ENCODE measurements around the gene MGMT. TPM values are rescaled to one million over a fixed set of nuclear protein-coding genes. Genes with fewer than 3 reads are reported as not detected.

Gene MGMT
- total and polyA plus RNA-seq, 8 donors, result 1.2 to 37.8 (median 21.3) TPM

GRCh38 chr10:129704786-129705525 lies 237.9 kb downstream of the MGMT start:
- TF ChIP-seq EP300 (IDR thresholded peaks at IDR 0.05) (no peak), POLR2A (IDR thresholded peaks at IDR 0.05) (no peak), POLR2AphosphoS5 (IDR thresholded peaks at IDR 0.05) (no peak)
- TF ChIP-seq, protein P1, sequence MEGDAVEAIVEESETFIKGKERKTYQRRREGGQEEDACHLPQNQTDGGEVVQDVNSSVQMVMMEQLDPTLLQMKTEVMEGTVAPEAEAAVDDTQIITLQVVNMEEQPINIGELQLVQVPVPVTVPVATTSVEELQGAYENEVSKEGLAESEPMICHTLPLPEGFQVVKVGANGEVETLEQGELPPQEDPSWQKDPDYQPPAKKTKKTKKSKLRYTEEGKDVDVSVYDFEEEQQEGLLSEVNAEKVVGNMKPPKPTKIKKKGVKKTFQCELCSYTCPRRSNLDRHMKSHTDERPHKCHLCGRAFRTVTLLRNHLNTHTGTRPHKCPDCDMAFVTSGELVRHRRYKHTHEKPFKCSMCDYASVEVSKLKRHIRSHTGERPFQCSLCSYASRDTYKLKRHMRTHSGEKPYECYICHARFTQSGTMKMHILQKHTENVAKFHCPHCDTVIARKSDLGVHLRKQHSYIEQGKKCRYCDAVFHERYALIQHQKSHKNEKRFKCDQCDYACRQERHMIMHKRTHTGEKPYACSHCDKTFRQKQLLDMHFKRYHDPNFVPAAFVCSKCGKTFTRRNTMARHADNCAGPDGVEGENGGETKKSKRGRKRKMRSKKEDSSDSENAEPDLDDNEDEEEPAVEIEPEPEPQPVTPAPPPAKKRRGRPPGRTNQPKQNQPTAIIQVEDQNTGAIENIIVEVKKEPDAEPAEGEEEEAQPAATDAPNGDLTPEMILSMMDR (IDR thresholded peaks at IDR 0.05), result no peak
- Histone ChIP-seq H3K9me3 (no peaks in the 10 kb centered on the region), H3K27ac (no peak overlapping the region), H3K27me3 (no peaks in the 10 kb centered on the region), H3K4me3 (no peak overlapping the region), H3K36me3 (peaks cover 0 to 17% (median 6%) of the 10 kb centered on the region in 4 donors), H3K4me1 (peaks cover 0 to 23% (median 8%) of the 10 kb centered on the region in 4 donors)
- no peak for DNase-seq
- 74 to 85% (median 79%) methylated on average over 25 of the region's 25 CpGs for WGBS, 5 donors
- intact Hi-C loops (cut with DNase I; ENCODE audit: low total_unique reads), result no loop called here

GRCh38 chr10:129705676-129706075 lies 238.6 kb downstream of the MGMT start:
- H3K4me3 ChIP-seq, result no peak overlapping the region
- no peak for TF ChIP-seq POLR2AphosphoS5 (IDR thresholded peaks at IDR 0.05)
- TF ChIP-seq EP300 (IDR thresholded peaks at IDR 0.05), result no peak
- no peak for TF ChIP-seq POLR2A (IDR thresholded peaks at IDR 0.05)
- TF ChIP-seq, protein P1 (IDR thresholded peaks at IDR 0.05), result no peak
- H3K9me3 ChIP-seq, result no peaks in the 10 kb centered on the region
- WGBS, 5 donors, result 66 to 92% (median 85%) methylated on average over 7 to 8 of the region's 8 CpGs
- intact Hi-C loops (cut with DNase I; ENCODE audit: low total_unique reads), result no loop called here
- peaks cover 0 to 23% (median 11%) of the 10 kb centered on the region in 4 donors for H3K4me1 ChIP-seq
- H3K36me3 ChIP-seq, result peaks cover 0 to 17% (median 6%) of the 10 kb centered on the region in 4 donors
- DNase-seq, result no peak
- no peak overlapping the region for H3K27ac ChIP-seq
- no peaks in the 10 kb centered on the region for H3K27me3 ChIP-seq

GRCh38 chr10:129706081-129706480 lies 239.0 kb downstream of the MGMT start:
- no peak for DNase-seq

DNA sequence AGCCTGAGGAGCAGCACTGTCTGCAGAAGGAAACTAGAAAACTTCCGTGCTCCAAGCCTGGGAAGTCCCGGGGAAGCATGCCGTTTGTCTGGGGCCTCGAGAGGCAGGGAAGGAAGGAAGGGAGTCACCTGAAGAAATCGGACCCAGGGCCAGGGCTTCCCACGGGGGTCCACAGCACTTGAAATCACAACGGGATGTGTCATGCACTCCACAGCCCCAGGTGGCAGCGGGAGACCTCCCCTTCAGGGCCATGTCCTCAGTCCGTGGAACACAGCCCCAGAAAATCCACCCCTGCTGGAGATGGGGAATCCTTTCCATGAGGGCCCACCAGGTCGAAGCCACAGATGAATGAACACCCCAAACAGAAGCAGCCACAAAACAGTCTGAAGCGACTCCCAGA lies 239.5 kb downstream of the MGMT start:
- no peak for TF ChIP-seq EP300 (IDR thresholded peaks at IDR 0.05)
- TF ChIP-seq POLR2AphosphoS5 (IDR thresholded peaks at IDR 0.05), result no peak
- TF ChIP-seq, protein P1 (IDR thresholded peaks at IDR 0.05), result no peak
- no peak for TF ChIP-seq POLR2A (IDR thresholded peaks at IDR 0.05)
- Histone ChIP-seq H3K9me3 (no peaks in the 10 kb centered on the region), H3K27me3 (no peaks in the 10 kb centered on the region), H3K27ac (no peak overlapping the region), H3K36me3 (peaks cover 0 to 17% (median 6%) of the 10 kb centered on the region in 4 donors), H3K4me1 (peaks cover 0 to 23% (median 11%) of the 10 kb centered on the region in 4 donors), H3K4me3 (no peak overlapping the region)
- 87 to 91% (median 90%) methylated on average over 11 of the region's 11 CpGs for WGBS, 5 donors
- DNase-seq, result no peak
- intact Hi-C loops (cut with DNase I; ENCODE audit: low total_unique reads), result no loop called here

More at GRCh38 chr10:129706081-129706480, 239.0 kb downstream of the MGMT start:
- H3K27me3 ChIP-seq, result no peaks in the 10 kb centered on the region
- H3K36me3 ChIP-seq, result peaks cover 0 to 17% (median 6%) of the 10 kb centered on the region in 4 donors
- 95 to 98% (median 98%) methylated on average over 19 of the region's 19 CpGs for whole genome bisulfite sequencing, 5 donors
- H3K9me3 ChIP-seq, result no peaks in the 10 kb centered on the region
- TF ChIP-seq EP300 (IDR thresholded peaks at IDR 0.05), result no peak
- no peak for TF ChIP-seq POLR2A (IDR thresholded peaks at IDR 0.05)
- TF ChIP-seq, protein P1 (IDR thresholded peaks at IDR 0.05), result no peak
- no peak for TF ChIP-seq POLR2AphosphoS5 (IDR thresholded peaks at IDR 0.05)
- no peak overlapping the region for H3K4me3 ChIP-seq
- peaks cover 0 to 23% (median 11%) of the 10 kb centered on the region in 4 donors for H3K4me1 ChIP-seq
- no peak overlapping the region for H3K27ac ChIP-seq
- intact Hi-C loops (cut with DNase I; ENCODE audit: low total_unique reads), result no loop called here
